HepG2 (cell line): ENCODE results near the gene POLDIP3. TPM values are rescaled to one million over a fixed set of nuclear protein-coding genes. Genes with fewer than 3 reads are reported as not detected.
A peak's percentile ranks its signal among the peaks of the same experiment; 100 is the strongest.

Source experiments
- HCFC1 ChIP-seq: fragments of 150-350 bp; IDR thresholded peaks from 2 replicates; pipeline ENCODE4 v1.6.1; 2014; ENCODE audit warnings: low read depth, low read length
- HNRNPL ChIP-seq: fragments of 200-400 bp; formaldehyde crosslinking; IDR thresholded peaks from 2 replicates; pipeline ENCODE4 v1.6.1; 2017; ENCODE audit warnings: mild to moderate bottlenecking, low read depth, low read length
- KDM3A ChIP-seq: IDR thresholded peaks from 2 replicates; pipeline ENCODE4 v1.6.1; 2018; ENCODE audit warnings: low read depth, missing compliant biosample characterization
- MEF2D ChIP-seq: sonication (generic); formaldehyde crosslinking; IDR thresholded peaks from 2 replicates; pipeline ENCODE4 v1.5.1; 2020; ENCODE audit warnings: mild to moderate bottlenecking, missing genetic modification reagents
- RELA ChIP-seq: sonication (generic); formaldehyde crosslinking; IDR thresholded peaks from 2 replicates; pipeline ENCODE4 v1.4.0; 2020; ENCODE audit warnings: missing genetic modification reagents
- SMAD9 ChIP-seq: sonication (generic); formaldehyde crosslinking; IDR thresholded peaks from 2 replicates; pipeline ENCODE4 v1.5.1; 2020; ENCODE audit warnings: mild to moderate bottlenecking, missing genetic modification reagents
- SMARCC2 ChIP-seq: fragments of 450-650 bp; IDR thresholded peaks from 2 replicates; pipeline ENCODE4 v1.6.1; 2017; ENCODE audit warnings: antibody characterized with exemption, mild to moderate bottlenecking
- ZBTB7B ChIP-seq: sonication (generic); formaldehyde crosslinking; IDR thresholded peaks from 2 replicates; pipeline ENCODE4 v1.4.0; 2020; ENCODE audit warnings: missing genetic modification reagents
- ZNF30 ChIP-seq: sonication (generic); formaldehyde crosslinking; IDR thresholded peaks from 2 replicates; pipeline ENCODE4 v1.5.0; 2020; ENCODE audit warnings: mild to moderate bottlenecking, missing genetic modification reagents
- ZNF552 ChIP-seq: sonication (generic); formaldehyde crosslinking; IDR thresholded peaks from 2 replicates; pipeline ENCODE4 v1.9.0; 2022; ENCODE audit warnings: missing genetic modification reagents, mild to moderate bottlenecking, borderline replicate concordance
- ZNF713 ChIP-seq: sonication (generic); formaldehyde crosslinking; IDR thresholded peaks from 2 replicates; pipeline ENCODE4 v1.4.0; 2020; ENCODE audit warnings: mild to moderate bottlenecking, missing genetic modification reagents
- polyA plus RNA-seq, 8 experiments: library from polyadenylated mRNA; depleted of rRNA in 3 of 8; stranded (reverse) in 7 of 8; unstranded in 1 of 8; fragments of >200 nt; fragmentation: Illumina TruSeq in 4 of 8; extraction: Trizol in 4 of 8; gene quantifications; 2 replicates each; pipeline versions ENCODE4 v1.2.1 to v1.2.3, GENCODE V29; 2011 to 2016; ENCODE audit warnings: low read depth in 4 of 8, missing spikeins in 1 of 8, mixed read lengths in 1 of 8; ENCODE audit not compliant: insufficient read depth in 1 of 8
- total RNA-seq, 5 experiments: library from RNA; depleted of rRNA; stranded (reverse); fragments of >200 nt; fragmentation: Illumina TruSeq; extraction: Trizol; gene quantifications; 2 replicates each; pipeline ENCODE4 v1.2.3, GENCODE V29; 2016; ENCODE audit warnings: low read depth in 1 of 5
- TF ChIP-seq, protein P1 (sequence below): sonication (generic); formaldehyde crosslinking; IDR thresholded peaks from 2 replicates; pipeline ENCODE4 v1.8.0; 2023; ENCODE audit warnings: mild to moderate bottlenecking, missing genetic modification reagents
- TF ChIP-seq, protein P2 (sequence below): sonication (generic); formaldehyde crosslinking; IDR thresholded peaks from 2 replicates; pipeline ENCODE4 v1.4.0; 2020; ENCODE audit warnings: missing genetic modification reagents, borderline replicate concordance
- TF ChIP-seq, protein P3 (sequence below): sonication (generic); formaldehyde crosslinking; IDR thresholded peaks from 2 replicates; pipeline ENCODE4 v1.9.0; 2022; ENCODE audit warnings: missing genetic modification reagents, mild to moderate bottlenecking, borderline replicate concordance
- TF ChIP-seq, protein P4 (sequence below): sonication (generic); formaldehyde crosslinking; IDR thresholded peaks from 2 replicates; pipeline ENCODE4 v1.4.0; 2020; ENCODE audit warnings: missing genetic modification reagents
- TF ChIP-seq, protein P5 (sequence below): sonication (generic); formaldehyde crosslinking; IDR thresholded peaks from 2 replicates; pipeline ENCODE4 v1.4.0; 2020; ENCODE audit warnings: missing genetic modification reagents, borderline replicate concordance
- TF ChIP-seq, protein P6 (sequence below): sonication (generic); formaldehyde crosslinking; IDR thresholded peaks from 2 replicates; pipeline ENCODE4 v1.5.0; 2020; ENCODE audit warnings: missing genetic modification reagents

The POLDIP3 gene
- total and polyA plus RNA-seq, 2 of the 13 experiments (the other 11 are each of a cell fraction or from before 2014, with no cell fraction given) = 45.8 to 47.4 TPM

DNA sequence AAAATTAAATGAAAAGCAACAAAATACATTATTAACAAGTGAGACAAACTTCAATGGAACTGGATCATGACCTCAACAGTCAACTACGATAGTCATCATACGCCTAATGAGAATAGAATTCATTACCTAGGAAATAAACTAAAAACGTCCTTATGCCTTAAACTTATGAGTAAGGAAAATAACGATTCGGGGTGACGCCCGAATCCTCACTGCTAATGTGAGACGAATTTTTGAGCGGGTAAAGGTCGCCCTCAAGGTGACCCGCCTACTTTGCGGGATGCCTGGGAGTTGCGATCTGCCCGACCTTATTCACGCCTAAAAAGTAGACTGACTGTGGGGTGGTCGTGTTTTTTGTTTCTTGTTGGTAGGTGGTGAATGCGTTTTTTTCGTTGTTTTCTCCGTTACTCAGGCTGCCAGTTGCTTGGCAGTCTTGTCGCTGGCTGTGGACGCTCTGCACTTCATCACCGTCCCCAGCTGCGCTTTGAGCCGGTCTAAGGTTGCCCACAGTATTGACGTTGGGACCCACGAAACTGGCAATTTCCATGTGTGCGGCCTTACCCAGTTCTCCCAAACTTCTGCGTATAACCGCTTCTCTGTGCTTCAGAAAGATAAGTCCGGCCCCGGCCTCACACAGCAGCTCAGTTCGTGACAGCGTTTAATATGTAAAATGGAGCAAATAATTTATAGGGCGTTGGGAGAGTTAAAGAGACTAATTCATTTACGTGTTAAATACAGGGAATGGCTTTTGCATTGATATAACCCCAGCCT lies 593 bp upstream of the POLDIP3 start (continued):
- TF ChIP-seq HNRNPL (peak; percentile 86), HCFC1 (no peak), ZNF552 (CRISPR knock-in tag) (no peak; the same call in 1 of the 2 replicates), ZNF713 (no peak), RELA (CRISPR knock-in tag) (no peak), ZNF30 (CRISPR knock-in tag) (no peak; the same call in 1 of the 2 replicates), MEF2D (CRISPR knock-in tag) (peak; percentile 94), SMARCC2 (no peak), ZBTB7B (peak; percentile 90), SMAD9 (CRISPR knock-in tag) (no peak), KDM3A (peak; percentile 97)
- TF ChIP-seq, protein P1, sequence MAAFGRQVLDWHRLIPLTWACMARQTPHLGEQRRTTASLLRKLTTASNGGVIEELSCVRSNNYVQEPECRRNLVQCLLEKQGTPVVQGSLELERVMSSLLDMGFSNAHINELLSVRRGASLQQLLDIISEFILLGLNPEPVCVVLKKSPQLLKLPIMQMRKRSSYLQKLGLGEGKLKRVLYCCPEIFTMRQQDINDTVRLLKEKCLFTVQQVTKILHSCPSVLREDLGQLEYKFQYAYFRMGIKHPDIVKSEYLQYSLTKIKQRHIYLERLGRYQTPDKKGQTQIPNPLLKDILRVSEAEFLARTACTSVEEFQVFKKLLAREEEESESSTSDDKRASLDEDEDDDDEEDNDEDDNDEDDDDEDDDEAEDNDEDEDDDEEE (CRISPR knock-in tag) = no peak
- TF ChIP-seq, protein P2, sequence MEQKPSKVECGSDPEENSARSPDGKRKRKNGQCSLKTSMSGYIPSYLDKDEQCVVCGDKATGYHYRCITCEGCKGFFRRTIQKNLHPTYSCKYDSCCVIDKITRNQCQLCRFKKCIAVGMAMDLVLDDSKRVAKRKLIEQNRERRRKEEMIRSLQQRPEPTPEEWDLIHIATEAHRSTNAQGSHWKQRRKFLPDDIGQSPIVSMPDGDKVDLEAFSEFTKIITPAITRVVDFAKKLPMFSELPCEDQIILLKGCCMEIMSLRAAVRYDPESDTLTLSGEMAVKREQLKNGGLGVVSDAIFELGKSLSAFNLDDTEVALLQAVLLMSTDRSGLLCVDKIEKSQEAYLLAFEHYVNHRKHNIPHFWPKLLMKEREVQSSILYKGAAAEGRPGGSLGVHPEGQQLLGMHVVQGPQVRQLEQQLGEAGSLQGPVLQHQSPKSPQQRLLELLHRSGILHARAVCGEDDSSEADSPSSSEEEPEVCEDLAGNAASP = peak; percentile 64; the same call in 1 of the 2 replicates
- TF ChIP-seq, protein P3, sequence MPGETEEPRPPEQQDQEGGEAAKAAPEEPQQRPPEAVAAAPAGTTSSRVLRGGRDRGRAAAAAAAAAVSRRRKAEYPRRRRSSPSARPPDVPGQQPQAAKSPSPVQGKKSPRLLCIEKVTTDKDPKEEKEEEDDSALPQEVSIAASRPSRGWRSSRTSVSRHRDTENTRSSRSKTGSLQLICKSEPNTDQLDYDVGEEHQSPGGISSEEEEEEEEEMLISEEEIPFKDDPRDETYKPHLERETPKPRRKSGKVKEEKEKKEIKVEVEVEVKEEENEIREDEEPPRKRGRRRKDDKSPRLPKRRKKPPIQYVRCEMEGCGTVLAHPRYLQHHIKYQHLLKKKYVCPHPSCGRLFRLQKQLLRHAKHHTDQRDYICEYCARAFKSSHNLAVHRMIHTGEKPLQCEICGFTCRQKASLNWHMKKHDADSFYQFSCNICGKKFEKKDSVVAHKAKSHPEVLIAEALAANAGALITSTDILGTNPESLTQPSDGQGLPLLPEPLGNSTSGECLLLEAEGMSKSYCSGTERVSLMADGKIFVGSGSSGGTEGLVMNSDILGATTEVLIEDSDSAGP (CRISPR knock-in tag) = peak; percentile 61; the same call in 1 of the 2 replicates
- TF ChIP-seq, protein P4, sequence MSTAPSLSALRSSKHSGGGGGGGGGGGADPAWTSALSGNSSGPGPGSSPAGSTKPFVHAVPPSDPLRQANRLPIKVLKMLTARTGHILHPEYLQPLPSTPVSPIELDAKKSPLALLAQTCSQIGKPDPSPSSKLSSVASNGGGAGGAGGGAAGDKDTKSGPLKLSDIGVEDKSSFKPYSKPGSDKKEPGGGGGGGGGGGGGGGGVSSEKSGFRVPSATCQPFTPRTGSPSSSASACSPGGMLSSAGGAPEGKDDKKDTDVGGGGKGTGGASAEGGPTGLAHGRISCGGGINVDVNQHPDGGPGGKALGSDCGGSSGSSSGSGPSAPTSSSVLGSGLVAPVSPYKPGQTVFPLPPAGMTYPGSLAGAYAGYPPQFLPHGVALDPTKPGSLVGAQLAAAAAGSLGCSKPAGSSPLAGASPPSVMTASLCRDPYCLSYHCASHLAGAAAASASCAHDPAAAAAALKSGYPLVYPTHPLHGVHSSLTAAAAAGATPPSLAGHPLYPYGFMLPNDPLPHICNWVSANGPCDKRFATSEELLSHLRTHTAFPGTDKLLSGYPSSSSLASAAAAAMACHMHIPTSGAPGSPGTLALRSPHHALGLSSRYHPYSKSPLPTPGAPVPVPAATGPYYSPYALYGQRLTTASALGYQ = peak; percentile 81; the same call in 1 of the 2 replicates
- TF ChIP-seq, protein P5, sequence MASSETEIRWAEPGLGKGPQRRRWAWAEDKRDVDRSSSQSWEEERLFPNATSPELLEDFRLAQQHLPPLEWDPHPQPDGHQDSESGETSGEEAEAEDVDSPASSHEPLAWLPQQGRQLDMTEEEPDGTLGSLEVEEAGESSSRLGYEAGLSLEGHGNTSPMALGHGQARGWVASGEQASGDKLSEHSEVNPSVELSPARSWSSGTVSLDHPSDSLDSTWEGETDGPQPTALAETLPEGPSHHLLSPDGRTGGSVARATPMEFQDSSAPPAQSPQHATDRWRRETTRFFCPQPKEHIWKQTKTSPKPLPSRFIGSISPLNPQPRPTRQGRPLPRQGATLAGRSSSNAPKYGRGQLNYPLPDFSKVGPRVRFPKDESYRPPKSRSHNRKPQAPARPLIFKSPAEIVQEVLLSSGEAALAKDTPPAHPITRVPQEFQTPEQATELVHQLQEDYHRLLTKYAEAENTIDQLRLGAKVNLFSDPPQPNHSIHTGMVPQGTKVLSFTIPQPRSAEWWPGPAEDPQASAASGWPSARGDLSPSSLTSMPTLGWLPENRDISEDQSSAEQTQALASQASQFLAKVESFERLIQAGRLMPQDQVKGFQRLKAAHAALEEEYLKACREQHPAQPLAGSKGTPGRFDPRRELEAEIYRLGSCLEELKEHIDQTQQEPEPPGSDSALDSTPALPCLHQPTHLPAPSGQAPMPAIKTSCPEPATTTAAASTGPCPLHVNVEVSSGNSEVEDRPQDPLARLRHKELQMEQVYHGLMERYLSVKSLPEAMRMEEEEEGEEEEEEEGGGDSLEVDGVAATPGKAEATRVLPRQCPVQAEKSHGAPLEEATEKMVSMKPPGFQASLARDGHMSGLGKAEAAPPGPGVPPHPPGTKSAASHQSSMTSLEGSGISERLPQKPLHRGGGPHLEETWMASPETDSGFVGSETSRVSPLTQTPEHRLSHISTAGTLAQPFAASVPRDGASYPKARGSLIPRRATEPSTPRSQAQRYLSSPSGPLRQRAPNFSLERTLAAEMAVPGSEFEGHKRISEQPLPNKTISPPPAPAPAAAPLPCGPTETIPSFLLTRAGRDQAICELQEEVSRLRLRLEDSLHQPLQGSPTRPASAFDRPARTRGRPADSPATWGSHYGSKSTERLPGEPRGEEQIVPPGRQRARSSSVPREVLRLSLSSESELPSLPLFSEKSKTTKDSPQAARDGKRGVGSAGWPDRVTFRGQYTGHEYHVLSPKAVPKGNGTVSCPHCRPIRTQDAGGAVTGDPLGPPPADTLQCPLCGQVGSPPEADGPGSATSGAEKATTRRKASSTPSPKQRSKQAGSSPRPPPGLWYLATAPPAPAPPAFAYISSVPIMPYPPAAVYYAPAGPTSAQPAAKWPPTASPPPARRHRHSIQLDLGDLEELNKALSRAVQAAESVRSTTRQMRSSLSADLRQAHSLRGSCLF (CRISPR knock-in tag) = peak; percentile 51; the same call in 1 of the 2 replicates
- TF ChIP-seq, protein P6, sequence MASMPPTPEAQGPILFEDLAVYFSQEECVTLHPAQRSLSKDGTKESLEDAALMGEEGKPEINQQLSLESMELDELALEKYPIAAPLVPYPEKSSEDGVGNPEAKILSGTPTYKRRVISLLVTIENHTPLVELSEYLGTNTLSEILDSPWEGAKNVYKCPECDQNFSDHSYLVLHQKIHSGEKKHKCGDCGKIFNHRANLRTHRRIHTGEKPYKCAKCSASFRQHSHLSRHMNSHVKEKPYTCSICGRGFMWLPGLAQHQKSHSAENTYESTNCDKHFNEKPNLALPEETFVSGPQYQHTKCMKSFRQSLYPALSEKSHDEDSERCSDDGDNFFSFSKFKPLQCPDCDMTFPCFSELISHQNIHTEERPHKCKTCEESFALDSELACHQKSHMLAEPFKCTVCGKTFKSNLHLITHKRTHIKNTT (CRISPR knock-in tag) = no peak
